Right ventricle myocardium superior (tissue), 1 donor: ENCODE data around the gene TRDMT1. TPM values are rescaled to one million over a fixed set of nuclear protein-coding genes. Genes with fewer than 3 reads are reported as not detected.
"Not testable (repeated sequence)": the region's sequence is repeated elsewhere in the genome, so short reads cannot be mapped to it uniquely, and the experiment has no call there.

ENCODE experiments used
- ATAC-seq: fragments of 200-7000 bp; cut with Tn5 transposase; one replicate; pipeline ENCODE4 v1.9.1; 2020; ENCODE audit warnings: mild to moderate bottlenecking; ENCODE audit not compliant: poor library complexity
- DNase-seq: peaks from one replicate; pipeline ENCODE4 v3.0.0-alpha.2; 2020
- intact Hi-C: fragments of 100-400 bp; cut with DNase I; formaldehyde crosslinking; loops from one replicate; pipeline ENCODE4 v1.11.2; 2022
- total RNA-seq: library from RNA; stranded (reverse); fragmentation: NEBNext Ultra II Directional; extraction: Animal tissue kit (Norgen Biotek cat#: 25700); gene quantifications from one replicate; pipeline ENCODE4 v1.2.1, GENCODE V29; 2021
- donor health status: DM: no; HTN: yes; CAD: no; lungs with severe emphysema.

Gene TRDMT1
- total RNA-seq, 1 donor from 2014 or later = 4.5 TPM

DNA sequence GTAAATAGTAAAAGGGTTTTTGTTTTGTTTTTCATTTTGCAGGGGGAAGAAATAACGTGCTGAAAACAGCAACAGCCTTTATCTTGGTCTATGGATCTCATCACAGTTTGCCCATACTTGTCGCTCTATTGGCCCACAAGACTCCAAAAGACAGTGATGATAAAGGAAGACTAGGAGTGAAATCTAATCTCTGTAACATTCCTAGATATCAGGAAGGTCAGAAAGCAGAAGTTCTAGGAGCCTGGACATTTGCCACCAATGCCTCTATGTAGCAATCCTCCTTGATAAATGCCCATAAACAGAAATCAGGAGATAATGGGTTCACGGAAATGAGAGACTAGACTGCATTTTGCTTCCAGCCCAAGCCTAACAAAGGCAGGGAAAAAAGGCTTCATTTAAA lies 80.8 kb downstream of the TRDMT1 start:
- intact Hi-C loops = no loop called here
- ATAC-seq = no peak
- DNase-seq = no peak

DNA sequence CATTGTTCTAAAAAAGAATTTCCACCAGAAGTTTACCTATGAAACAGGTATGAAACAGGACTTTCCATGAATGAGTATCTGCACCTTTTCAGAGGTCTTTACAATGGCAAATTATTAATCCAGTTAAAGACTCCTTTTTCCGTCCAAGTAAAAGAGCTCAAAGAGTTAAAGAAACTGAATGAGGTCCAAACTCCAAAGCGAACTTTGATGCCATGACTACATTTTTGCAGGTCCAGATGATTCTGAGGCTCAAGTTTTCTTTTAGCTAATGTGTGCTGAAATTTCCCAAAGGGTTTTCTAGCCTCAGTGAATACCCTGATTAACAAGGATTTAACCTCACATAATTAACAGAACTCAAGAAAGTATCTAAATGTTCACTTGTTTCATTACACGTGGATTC lies 81.6 kb downstream of the TRDMT1 start:
- intact Hi-C loops = no loop called here
- no peak for DNase-seq
- no peak for ATAC-seq

GRCh38 chr10:17116193-17116592 lies 85.3 kb downstream of the TRDMT1 start:
- no peak for DNase-seq
- intact Hi-C loops = no loop called here
- no peak for ATAC-seq

- intact Hi-C loops = no loop called here
- DNase-seq = no peak
- no peak for ATAC-seq
Observed at GRCh38 chr10:17115683-17116082, 85.8 kb downstream of the TRDMT1 start.

- intact Hi-C loops, DNase-seq, ATAC-seq: not testable (repeated sequence)
Observed at GRCh38 chr10:17114878-17115444, 86.5 kb downstream of the TRDMT1 start.

GRCh38 chr10:17113889-17114540 lies 87.5 kb downstream of the TRDMT1 start:
- intact Hi-C loops = no loop called here
- DNase-seq = peak; percentile 51
- no peak for ATAC-seq

DNA sequence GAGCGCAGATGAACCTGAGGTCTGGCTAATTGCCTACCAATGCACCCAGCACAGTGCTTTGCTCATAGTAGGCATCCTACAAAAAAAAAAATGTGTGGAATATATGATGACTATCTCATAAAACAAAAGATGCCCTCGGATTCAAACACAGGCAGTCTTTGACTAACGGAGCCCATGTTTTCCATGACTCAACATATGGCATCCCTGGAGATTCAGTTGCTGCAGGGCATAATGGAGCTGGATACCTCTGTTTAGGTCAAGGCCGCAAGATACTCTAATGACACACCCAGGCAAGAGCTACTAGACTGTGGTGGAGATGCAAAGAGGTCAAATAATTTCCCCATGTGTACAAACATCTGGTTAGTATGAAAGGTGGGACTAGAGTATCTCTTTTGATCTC lies 88.1 kb downstream of the TRDMT1 start:
- intact Hi-C loops = no loop called here
- no peak for ATAC-seq
- no peak for DNase-seq

- DNase-seq = no peak
- intact Hi-C loops = no loop called here
- no peak for ATAC-seq
Observed at GRCh38 chr10:17112566-17112965, 88.9 kb downstream of the TRDMT1 start.

- ATAC-seq (no peak), DNase-seq (no peak)
- intact Hi-C loops = no loop called here
Observed at GRCh38 chr10:17109475-17110207, 91.8 kb downstream of the TRDMT1 start.

DNA sequence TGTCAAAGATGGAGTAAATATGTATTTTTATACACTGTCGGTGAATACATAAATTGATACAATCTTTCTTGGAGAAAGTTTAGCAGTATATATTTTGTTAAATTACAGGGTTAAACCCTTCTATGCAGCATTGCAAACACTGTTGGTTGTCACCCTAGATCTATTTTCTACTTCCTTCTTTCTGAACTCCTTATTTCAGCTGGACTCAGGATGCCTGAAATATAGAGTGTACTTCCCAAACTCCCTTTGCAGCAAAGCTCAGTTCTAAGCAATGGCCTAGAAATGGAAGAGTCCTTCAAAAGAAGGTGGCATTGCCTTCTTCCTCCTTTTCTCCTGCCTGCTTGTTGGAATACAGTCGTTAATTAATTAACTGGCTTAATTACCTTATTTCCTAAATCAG lies 92.4 kb downstream of the TRDMT1 start:
- ATAC-seq = no peak
- no peak for DNase-seq
- intact Hi-C loops = no loop called here

- DNase-seq (no peak), ATAC-seq (no peak)
- intact Hi-C loops = no loop called here
Observed at GRCh38 chr10:17106991-17107390, 94.5 kb downstream of the TRDMT1 start.

- intact Hi-C loops = no loop called here
- no peak for DNase-seq
- no peak for ATAC-seq
Observed at GRCh38 chr10:17101910-17102266, 99.6 kb downstream of the TRDMT1 start.

DNA sequence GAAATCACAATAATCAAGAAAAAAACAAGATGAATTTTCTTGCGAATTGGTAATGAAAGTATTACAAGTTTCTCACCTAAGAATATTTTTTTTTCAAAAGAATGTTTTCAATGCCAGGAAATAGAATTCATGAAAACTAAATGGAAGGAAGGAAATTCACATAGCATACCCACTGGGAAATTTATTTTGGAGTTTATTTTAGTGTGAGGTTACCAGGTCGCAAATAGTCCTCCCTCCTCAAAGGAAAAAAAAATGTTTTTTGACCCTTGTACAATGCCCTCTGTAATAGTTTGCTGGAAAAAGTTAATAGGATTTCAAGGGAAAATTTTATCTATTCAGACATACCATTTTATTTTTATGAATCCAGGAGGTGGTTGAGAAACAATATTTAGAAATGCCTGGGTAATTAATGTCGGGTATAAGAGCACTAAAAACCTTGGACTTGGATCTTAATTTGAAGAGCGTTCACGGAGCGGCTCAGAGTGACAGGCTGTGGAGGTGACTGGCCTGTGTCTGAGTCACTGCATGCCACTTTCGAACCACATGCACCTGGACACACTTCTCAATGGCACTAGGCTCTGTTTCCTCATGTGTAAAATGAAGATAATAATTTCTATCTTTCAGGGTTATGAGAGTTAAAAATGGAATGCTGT lies 100.1 kb downstream of the TRDMT1 start:
- no peak for ATAC-seq
- intact Hi-C loops = no loop called here
- DNase-seq = no peak

DNA sequence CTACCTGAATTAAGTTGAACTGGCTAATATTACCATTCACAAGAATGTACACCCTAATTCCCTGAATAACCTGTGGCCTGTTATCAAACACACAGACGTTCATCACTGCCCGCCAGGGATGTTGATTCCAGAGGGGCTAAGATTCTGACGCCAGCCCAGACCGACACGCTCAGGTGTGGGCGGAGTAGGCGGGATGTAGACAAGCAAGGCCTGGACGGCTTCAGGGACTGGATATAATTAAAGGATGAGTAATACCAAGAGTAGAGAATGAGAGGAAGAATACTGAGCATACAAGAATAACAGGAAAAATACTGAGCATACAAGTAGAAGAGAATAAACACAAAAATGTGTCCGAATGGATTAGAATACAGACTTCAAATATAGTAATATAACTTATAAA lies 100.9 kb downstream of the TRDMT1 start:
- ATAC-seq = no peak
- DNase-seq = no peak
- intact Hi-C loops = no loop called here

- ATAC-seq (no peak), DNase-seq (no peak)
- intact Hi-C loops = no loop called here
Observed at GRCh38 chr10:17098012-17098411, 103.5 kb downstream of the TRDMT1 start.

Other genes starting within 250 kb of the TRDMT1 start
- gene CUBN, start 71.9 kb downstream of the TRDMT1 start, total RNA-seq = 0.22 TPM
- gene VIM, start 26.6 kb upstream of the TRDMT1 start, total RNA-seq = 364 TPM